ENCODE results near the gene PFDN4. TPM values are rescaled to one million over a fixed set of nuclear protein-coding genes. Genes with fewer than 3 reads are reported as not detected.
A peak's percentile ranks its signal among the peaks of the same experiment; 100 is the strongest.

The PFDN4 gene
- total and polyA plus RNA-seq, 2 of the 13 experiments (the other 11 are each of a cell fraction or from before 2014, with no cell fraction given) = 59.8 to 227 TPM

DNA sequence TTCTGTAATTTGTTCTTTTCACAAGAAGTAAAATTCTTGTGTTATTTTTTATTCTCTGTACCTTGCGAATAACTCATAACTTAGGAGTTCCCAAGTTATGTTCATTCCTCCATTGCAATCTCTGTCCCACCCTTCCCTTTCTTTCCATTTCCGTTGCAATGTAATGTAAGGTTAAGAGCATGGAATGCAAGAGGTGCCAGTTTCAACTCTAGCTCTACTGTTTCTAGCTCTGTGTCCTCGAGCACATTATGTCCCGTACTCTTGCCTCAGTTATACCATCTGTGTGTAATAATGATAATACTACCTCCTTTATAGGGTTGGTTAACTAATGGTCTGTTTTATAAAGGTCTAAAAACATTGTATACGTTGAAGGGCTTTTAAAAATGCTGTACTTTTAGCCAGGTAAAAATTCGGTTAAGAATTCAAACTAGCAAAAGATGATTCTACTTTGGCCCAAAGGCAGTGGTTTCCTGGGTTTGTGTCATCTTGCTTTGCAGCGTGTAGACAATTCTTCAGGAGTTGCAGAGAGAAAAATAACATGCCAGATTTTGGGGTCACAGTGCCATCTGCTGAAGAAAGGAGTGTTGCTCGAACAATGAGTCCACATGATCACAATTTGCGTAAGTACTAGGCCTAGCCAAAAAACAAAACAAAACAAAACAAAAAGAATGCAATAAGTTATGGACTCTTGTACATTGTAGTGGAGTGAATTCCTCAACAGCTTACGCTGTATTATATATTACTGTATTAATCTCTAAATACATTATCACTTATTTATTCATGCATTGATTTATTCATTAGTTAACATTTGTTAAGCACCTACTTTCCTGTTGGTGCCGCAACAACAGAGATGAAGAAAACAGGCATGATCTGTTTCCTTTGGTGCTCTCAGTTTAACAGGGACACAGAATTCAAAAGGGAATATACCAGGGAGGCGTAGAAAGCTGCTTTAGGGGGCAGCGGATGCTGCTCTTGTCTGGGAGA is 10.0 kb upstream of the PFDN4 start (continued):
- TF ChIP-seq ATF7 (IDR thresholded peaks at IDR 0.05) (no peak), ATF7 (CRISPR knock-in tag; IDR thresholded peaks at IDR 0.05) (no peak), PPARG (CRISPR knock-in tag; conservative IDR thresholded peaks at IDR 0.05) (0 out of 2 replicates have a peak, but pooled peaks have one; percentile 23), SMC3 (IDR thresholded peaks at IDR 0.05; ENCODE audit: low read length) (peak; percentile 100), ZNF225 (CRISPR knock-in tag; IDR thresholded peaks at IDR 0.05) (no peak), LCORL (IDR thresholded peaks at IDR 0.05) (no peak), LCORL (CRISPR knock-in tag; IDR thresholded peaks at IDR 0.05) (peak; percentile 37; the same call in 1 of the 2 replicates), ZNF841 (CRISPR knock-in tag; IDR thresholded peaks at IDR 0.05; ENCODE audit: borderline replicate concordance) (no peak), RELA (CRISPR knock-in tag; IDR thresholded peaks at IDR 0.05) (no peak), RBFOX2 (IDR thresholded peaks at IDR 0.05; ENCODE audit: low read depth, low read length) (no peak), ARNT2 (CRISPR knock-in tag; IDR thresholded peaks at IDR 0.05; ENCODE audit: low read depth) (no peak), ZNF839 (CRISPR knock-in tag; IDR thresholded peaks at IDR 0.05; ENCODE audit: borderline replicate concordance) (no peak), GPN1 (CRISPR knock-in tag; IDR thresholded peaks at IDR 0.05; ENCODE audit: borderline replicate concordance) (no peak), NFKBIZ (CRISPR knock-in tag; IDR thresholded peaks at IDR 0.05) (no peak), SSRP1 (CRISPR knock-in tag; IDR thresholded peaks at IDR 0.05) (peak; percentile 90; the same call in 1 of the 2 replicates)
- TF ChIP-seq, protein P1, sequence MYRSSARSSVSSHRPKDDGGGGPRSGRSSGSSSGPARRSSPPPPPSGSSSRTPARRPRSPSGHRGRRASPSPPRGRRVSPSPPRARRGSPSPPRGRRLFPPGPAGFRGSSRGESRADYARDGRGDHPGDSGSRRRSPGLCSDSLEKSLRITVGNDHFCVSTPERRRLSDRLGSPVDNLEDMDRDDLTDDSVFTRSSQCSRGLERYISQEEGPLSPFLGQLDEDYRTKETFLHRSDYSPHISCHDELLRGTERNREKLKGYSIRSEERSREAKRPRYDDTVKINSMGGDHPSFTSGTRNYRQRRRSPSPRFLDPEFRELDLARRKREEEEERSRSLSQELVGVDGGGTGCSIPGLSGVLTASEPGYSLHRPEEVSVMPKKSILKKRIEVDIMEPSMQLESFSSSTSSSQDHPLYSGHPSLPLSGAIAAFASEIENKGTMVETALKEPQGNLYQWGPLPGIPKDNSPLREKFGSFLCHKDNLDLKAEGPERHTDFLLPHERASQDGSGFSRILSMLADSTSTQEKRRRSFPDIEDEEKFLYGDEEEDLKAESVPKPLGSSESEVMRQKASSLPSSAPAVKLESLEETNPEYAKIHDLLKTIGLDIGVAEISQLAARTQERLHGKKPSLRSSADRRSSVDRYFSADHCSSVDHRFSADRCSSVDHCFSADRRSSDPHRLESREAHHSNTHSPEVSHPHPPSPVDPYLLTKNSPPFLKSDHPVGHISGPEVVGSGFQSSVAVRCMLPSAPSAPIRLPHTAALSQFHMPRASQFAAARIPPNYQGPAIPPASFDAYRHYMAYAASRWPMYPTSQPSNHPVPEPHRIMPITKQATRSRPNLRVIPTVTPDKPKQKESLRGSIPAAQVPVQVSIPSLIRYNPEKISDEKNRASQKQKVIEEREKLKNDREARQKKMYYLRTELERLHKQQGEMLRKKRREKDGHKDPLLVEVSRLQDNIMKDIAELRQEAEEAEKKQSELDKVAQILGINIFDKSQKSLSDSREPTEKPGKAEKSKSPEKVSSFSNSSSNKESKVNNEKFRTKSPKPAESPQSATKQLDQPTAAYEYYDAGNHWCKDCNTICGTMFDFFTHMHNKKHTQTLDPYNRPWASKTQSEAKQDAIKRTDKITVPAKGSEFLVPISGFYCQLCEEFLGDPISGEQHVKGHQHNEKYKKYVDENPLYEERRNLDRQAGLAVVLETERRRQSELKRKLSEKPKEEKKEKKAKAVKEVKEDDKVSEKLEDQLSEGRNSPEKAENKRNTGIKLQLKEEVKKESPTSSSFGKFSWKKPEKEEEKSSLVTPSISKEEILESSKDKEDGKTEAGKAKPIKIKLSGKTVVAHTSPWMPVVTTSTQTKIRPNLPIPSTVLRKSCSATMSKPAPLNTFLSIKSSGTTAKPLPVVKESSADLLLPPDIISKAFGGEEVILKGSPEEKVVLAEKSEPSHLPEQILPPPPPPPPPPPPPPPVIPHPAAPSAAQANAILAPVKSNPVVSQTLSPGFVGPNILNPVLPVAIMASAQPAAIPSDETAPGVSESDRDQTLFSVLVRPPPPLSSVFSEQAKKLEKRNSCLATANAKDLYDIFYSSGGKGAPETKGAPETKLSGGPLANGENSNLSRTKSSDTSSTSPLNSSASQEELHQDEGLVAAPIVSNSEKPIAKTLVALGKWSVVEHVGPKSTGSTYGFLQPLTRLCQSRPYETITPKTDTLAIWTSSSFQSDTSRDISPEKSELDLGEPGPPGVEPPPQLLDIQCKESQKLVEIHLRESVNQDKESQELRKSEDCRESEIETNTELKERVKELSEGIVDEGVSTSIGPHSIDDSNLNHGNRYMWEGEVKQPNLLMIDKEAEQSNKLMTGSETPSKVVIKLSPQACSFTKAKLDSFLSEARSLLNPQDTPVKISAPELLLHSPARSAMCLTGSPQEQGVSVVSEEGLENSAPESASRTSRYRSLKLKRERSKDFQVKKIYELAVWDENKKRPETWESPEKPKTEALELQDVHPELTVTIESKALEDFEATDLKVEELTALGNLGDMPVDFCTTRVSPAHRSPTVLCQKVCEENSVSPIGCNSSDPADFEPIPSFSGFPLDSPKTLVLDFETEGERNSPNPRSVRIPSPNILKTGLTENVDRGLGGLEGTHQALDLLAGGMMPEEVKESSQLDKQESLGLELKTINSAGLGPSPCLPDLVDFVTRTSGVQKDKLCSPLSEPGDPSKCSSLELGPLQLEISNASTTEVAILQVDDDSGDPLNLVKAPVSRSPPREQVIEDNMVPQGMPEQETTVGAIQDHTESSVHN (CRISPR knock-in tag; IDR thresholded peaks at IDR 0.05) = no peak
- TF ChIP-seq, protein P2, sequence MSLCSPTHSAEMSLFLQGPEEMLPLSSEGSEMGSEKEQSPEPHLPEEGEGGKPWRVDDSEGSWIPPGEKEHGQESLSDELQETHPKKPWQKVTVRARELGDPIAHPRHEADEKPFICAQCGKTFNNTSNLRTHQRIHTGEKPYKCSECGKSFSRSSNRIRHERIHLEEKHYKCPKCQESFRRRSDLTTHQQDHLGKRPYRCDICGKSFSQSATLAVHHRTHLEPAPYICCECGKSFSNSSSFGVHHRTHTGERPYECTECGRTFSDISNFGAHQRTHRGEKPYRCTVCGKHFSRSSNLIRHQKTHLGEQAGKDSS (CRISPR knock-in tag; IDR thresholded peaks at IDR 0.05; ENCODE audit: borderline replicate concordance, low read depth) = no peak
- TF ChIP-seq, protein P3, sequence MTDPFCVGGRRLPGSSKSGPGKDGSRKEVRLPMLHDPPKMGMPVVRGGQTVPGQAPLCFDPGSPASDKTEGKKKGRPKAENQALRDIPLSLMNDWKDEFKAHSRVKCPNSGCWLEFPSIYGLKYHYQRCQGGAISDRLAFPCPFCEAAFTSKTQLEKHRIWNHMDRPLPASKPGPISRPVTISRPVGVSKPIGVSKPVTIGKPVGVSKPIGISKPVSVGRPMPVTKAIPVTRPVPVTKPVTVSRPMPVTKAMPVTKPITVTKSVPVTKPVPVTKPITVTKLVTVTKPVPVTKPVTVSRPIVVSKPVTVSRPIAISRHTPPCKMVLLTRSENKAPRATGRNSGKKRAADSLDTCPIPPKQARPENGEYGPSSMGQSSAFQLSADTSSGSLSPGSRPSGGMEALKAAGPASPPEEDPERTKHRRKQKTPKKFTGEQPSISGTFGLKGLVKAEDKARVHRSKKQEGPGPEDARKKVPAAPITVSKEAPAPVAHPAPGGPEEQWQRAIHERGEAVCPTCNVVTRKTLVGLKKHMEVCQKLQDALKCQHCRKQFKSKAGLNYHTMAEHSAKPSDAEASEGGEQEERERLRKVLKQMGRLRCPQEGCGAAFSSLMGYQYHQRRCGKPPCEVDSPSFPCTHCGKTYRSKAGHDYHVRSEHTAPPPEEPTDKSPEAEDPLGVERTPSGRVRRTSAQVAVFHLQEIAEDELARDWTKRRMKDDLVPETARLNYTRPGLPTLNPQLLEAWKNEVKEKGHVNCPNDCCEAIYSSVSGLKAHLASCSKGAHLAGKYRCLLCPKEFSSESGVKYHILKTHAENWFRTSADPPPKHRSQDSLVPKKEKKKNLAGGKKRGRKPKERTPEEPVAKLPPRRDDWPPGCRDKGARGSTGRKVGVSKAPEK (CRISPR knock-in tag; IDR thresholded peaks at IDR 0.05; ENCODE audit: borderline replicate concordance) = no peak
